HepG2 (cell line): ENCODE results near the gene ARCN1. TPM values are rescaled to one million over a fixed set of nuclear protein-coding genes. Genes with fewer than 3 reads are reported as not detected.
A peak's percentile ranks its signal among the peaks of the same experiment; 100 is the strongest.

Source experiments
- ASH2L ChIP-seq: fragments of 300-600, 200-600 bp; sonication (generic); IDR thresholded peaks from 2 replicates; pipeline ENCODE4 v1.7.0; 2017; ENCODE audit warnings: low read depth, mild to moderate bottlenecking, moderate library complexity, mixed read lengths, low read length; ENCODE audit not compliant: insufficient read length
- CAMTA2 ChIP-seq: sonication (generic); formaldehyde crosslinking; IDR thresholded peaks from 2 replicates; pipeline ENCODE4 v1.4.0; 2020; ENCODE audit warnings: mild to moderate bottlenecking, missing genetic modification reagents, borderline replicate concordance
- FOSL1 ChIP-seq: sonication (generic); formaldehyde crosslinking; IDR thresholded peaks from 2 replicates; pipeline ENCODE4 v1.9.0; 2021; ENCODE audit warnings: missing genetic modification reagents, borderline replicate concordance
- GRHL1 ChIP-seq: sonication (generic); formaldehyde crosslinking; conservative IDR thresholded peaks from 2 replicates; pipeline ENCODE4 v1.8.0; 2022; ENCODE audit warnings: missing genetic modification reagents
- HOXA7 ChIP-seq: sonication (generic); formaldehyde crosslinking; IDR thresholded peaks from 2 replicates; pipeline ENCODE4 v1.8.1; 2022; ENCODE audit warnings: mild to moderate bottlenecking, missing genetic modification reagents, moderate library complexity
- IRF2 ChIP-seq: IDR thresholded peaks from 2 replicates; pipeline ENCODE4 v1.6.1; 2018; ENCODE audit warnings: missing genetic modification reagents, missing compliant biosample characterization
- PRMT3 ChIP-seq: sonication (generic); formaldehyde crosslinking; IDR thresholded peaks from 2 replicates; pipeline ENCODE4 v1.8.1; 2022; ENCODE audit warnings: low read depth, mild to moderate bottlenecking, moderate library complexity, missing genetic modification reagents, borderline replicate concordance
- SALL1 ChIP-seq: sonication (generic); formaldehyde crosslinking; IDR thresholded peaks from 2 replicates; pipeline ENCODE4 v1.8.0; 2022; ENCODE audit warnings: mild to moderate bottlenecking, missing genetic modification reagents
- SIX1 ChIP-seq: sonication (generic); formaldehyde crosslinking; IDR thresholded peaks from 2 replicates; pipeline ENCODE4 v1.4.0; 2020; ENCODE audit warnings: missing genetic modification reagents, borderline replicate concordance
- ZC3H13 ChIP-seq: sonication (generic); formaldehyde crosslinking; IDR thresholded peaks from 2 replicates; pipeline ENCODE4 v1.8.1; 2023; ENCODE audit warnings: mild to moderate bottlenecking, missing genetic modification reagents, moderate library complexity
- ZFY ChIP-seq: sonication (generic); formaldehyde crosslinking; IDR thresholded peaks from 2 replicates; pipeline ENCODE4 v1.4.0; 2020; ENCODE audit warnings: missing genetic modification reagents
- ZNF282 ChIP-seq: fragments of 450-650 bp; IDR thresholded peaks from 2 replicates; pipeline ENCODE4 v1.6.1; 2018; ENCODE audit not compliant: partially characterized antibody
- ZNF354B ChIP-seq: sonication (generic); formaldehyde crosslinking; IDR thresholded peaks from 2 replicates; pipeline ENCODE4 v1.8.0; 2022; ENCODE audit warnings: mild to moderate bottlenecking, missing genetic modification reagents
- ZNF512B ChIP-seq: sonication (generic); formaldehyde crosslinking; IDR thresholded peaks from 2 replicates; pipeline ENCODE4 v1.5.1; 2020; ENCODE audit warnings: missing genetic modification reagents, mild to moderate bottlenecking, borderline replicate concordance
- ZNF616 ChIP-seq: sonication (generic); formaldehyde crosslinking; IDR thresholded peaks from 2 replicates; pipeline ENCODE4 v1.5.0; 2020; ENCODE audit warnings: low read depth, mild to moderate bottlenecking, missing genetic modification reagents
- ZNF672 ChIP-seq: sonication (generic); formaldehyde crosslinking; IDR thresholded peaks from 2 replicates; pipeline ENCODE4 v1.8.1; 2022; ENCODE audit warnings: missing genetic modification reagents
- ZNF687 ChIP-seq: sonication (generic); formaldehyde crosslinking; IDR thresholded peaks from 2 replicates; pipeline ENCODE4 v1.5.1; 2020; ENCODE audit warnings: mild to moderate bottlenecking, missing genetic modification reagents, moderate library complexity
- ZNF841 ChIP-seq: sonication (generic); formaldehyde crosslinking; IDR thresholded peaks from 2 replicates; pipeline ENCODE4 v1.8.1; 2023; ENCODE audit warnings: missing genetic modification reagents, borderline replicate concordance
- ZNF879 ChIP-seq: sonication (generic); formaldehyde crosslinking; IDR thresholded peaks from 2 replicates; pipeline ENCODE4 v1.8.1; 2023; ENCODE audit warnings: missing genetic modification reagents
- polyA plus RNA-seq, 8 experiments: library from polyadenylated mRNA; depleted of rRNA in 3 of 8; stranded (reverse) in 7 of 8; unstranded in 1 of 8; fragments of >200 nt; fragmentation: Illumina TruSeq in 4 of 8; extraction: Trizol in 4 of 8; gene quantifications; 2 replicates each; pipeline versions ENCODE4 v1.2.1 to v1.2.3, GENCODE V29; 2011 to 2016; ENCODE audit warnings: low read depth in 4 of 8, missing spikeins in 1 of 8, mixed read lengths in 1 of 8; ENCODE audit not compliant: insufficient read depth in 1 of 8
- total RNA-seq, 5 experiments: library from RNA; depleted of rRNA; stranded (reverse); fragments of >200 nt; fragmentation: Illumina TruSeq; extraction: Trizol; gene quantifications; 2 replicates each; pipeline ENCODE4 v1.2.3, GENCODE V29; 2016; ENCODE audit warnings: low read depth in 1 of 5

The ARCN1 gene
- total and polyA plus RNA-seq, 2 of the 13 experiments (the other 11 are each of a cell fraction or from before 2014, with no cell fraction given), result 148 to 200 TPM

GRCh38 chr11:118530683-118531596 is 41.3 kb upstream of the ARCN1 start, which contains the start of gene TMEM25 (continued):
- TF ChIP-seq ZNF512B (CRISPR knock-in tag) (no peak), ZNF354B (no peak), SALL1 (CRISPR knock-in tag) (no peak; the same call in 1 of the 2 replicates), ZNF841 (no peak; the same call in 1 of the 2 replicates), ZNF879 (CRISPR knock-in tag) (no peak), ZNF672 (CRISPR knock-in tag) (0 out of 2 replicates have a peak, but pooled peaks have one; percentile 69), HOXA7 (CRISPR knock-in tag) (no peak), SIX1 (CRISPR knock-in tag) (no peak), ASH2L (peak; percentile 94), FOSL1 (CRISPR knock-in tag) (no peak), ZNF687 (peak; percentile 89), GRHL1 (CRISPR knock-in tag) (no peak), CAMTA2 (CRISPR knock-in tag) (0 out of 2 replicates have a peak, but pooled peaks have one; percentile 43), ZFY (CRISPR knock-in tag) (peak; percentile 94), ZC3H13 (0 out of 2 replicates have a peak, but pooled peaks have one; percentile 56), PRMT3 (peak; percentile 38; the same call in 1 of the 2 replicates), IRF2 (CRISPR knock-in tag) (peak; percentile 67; the same call in 1 of the 2 replicates), ZNF282 (no peak), ZNF616 (CRISPR knock-in tag) (peak; percentile 56; the same call in 1 of the 2 replicates)
